Neuronal stem cell (in vitro differentiated cells): ENCODE measurements around the gene DFFA.

Source experiments
- DNase-seq: peaks from one replicate; pipeline ENCODE4 v3.0.0-alpha.2; 2013; ENCODE audit warnings: low spot score
- H2AFZ ChIP-seq: one replicate; pipeline ENCODE4 v1.6.1; 2013; ENCODE audit warnings: mild to moderate bottlenecking, low read length, inconsistent platforms
- H2AK5ac ChIP-seq: 2 replicates; pipeline ENCODE4 v1.6.1; 2013; ENCODE audit warnings: low read depth, mild to moderate bottlenecking, inconsistent platforms, low read length, moderate library complexity, mixed read lengths
- H2BK120ac ChIP-seq: 2 replicates; pipeline ENCODE4 v1.6.1; 2013; ENCODE audit warnings: low read depth, mild to moderate bottlenecking, inconsistent platforms, low read length, moderate library complexity, mixed read lengths
- H2BK12ac ChIP-seq: one replicate; pipeline ENCODE4 v1.6.1; 2013; ENCODE audit warnings: low read length, inconsistent platforms
- H2BK15ac ChIP-seq: 2 replicates; pipeline ENCODE4 v1.6.1; 2013; ENCODE audit warnings: mild to moderate bottlenecking, low read length, inconsistent platforms, mixed read lengths
- H2BK5ac ChIP-seq: one replicate; pipeline ENCODE4 v1.6.1; 2013; ENCODE audit warnings: inconsistent platforms, mild to moderate bottlenecking, low read length, moderate library complexity
- H3K14ac ChIP-seq: one replicate; pipeline ENCODE4 v1.6.1; 2013; ENCODE audit warnings: low read length, inconsistent platforms
- H3K18ac ChIP-seq: 2 replicates; pipeline ENCODE4 v1.6.1; 2013; ENCODE audit warnings: low read length, inconsistent platforms
- H3K23ac ChIP-seq: 2 replicates; pipeline ENCODE4 v1.6.1; 2013; ENCODE audit warnings: low read depth, mild to moderate bottlenecking, mixed read lengths, low read length, inconsistent platforms; ENCODE audit not compliant: poor library complexity
- H3K27ac ChIP-seq: replicated peaks from 3 replicates; pipeline ENCODE4 v1.5.1; 2013; ENCODE audit warnings: low read length, inconsistent platforms
- H3K27me3 ChIP-seq, 3 experiments: 2 replicates each; pipeline ENCODE4 v1.6.1; 2013; ENCODE audit warnings: low read length in 3 of 3, mild to moderate bottlenecking in 2 of 3, inconsistent platforms in 1 of 3, low read depth in 1 of 3, mixed read lengths in 1 of 3, moderate library complexity in 1 of 3; ENCODE audit not compliant: control insufficient read depth in 3 of 3, insufficient read depth in 3 of 3
- H3K36me3 ChIP-seq, 2 donors: replicated peaks in 1 of 2; 2 replicates each; pipeline ENCODE4 v1.6.1; 2013; ENCODE audit warnings: low read length in 2 of 2; ENCODE audit not compliant: control insufficient read depth in 2 of 2, insufficient read depth in 2 of 2
- H3K4ac ChIP-seq: 2 replicates; pipeline ENCODE4 v1.6.1; 2013; ENCODE audit warnings: inconsistent platforms, mild to moderate bottlenecking, low read length, moderate library complexity
- H3K4me1 ChIP-seq, 2 donors: 1 replicate in 1 of 2; 2 replicates in 1 of 2; pipeline ENCODE4 v1.6.1; 2013; ENCODE audit warnings: low read length in 2 of 2, low read depth in 1 of 2; ENCODE audit not compliant: control insufficient read depth in 2 of 2, insufficient read depth in 1 of 2
- H3K4me2 ChIP-seq: one replicate; pipeline ENCODE4 v1.6.1; 2013; ENCODE audit warnings: mild to moderate bottlenecking, low read length, inconsistent platforms; ENCODE audit not compliant: insufficient read depth, poor library complexity, severe bottlenecking
- H3K4me3 ChIP-seq, 2 donors: 2 replicates each; pipeline ENCODE4 v1.5.1; 2013; ENCODE audit warnings: low read length in 2 of 2, mild to moderate bottlenecking in 2 of 2, inconsistent platforms in 1 of 2, moderate library complexity in 1 of 2
- H3K79me1 ChIP-seq: one replicate; pipeline ENCODE4 v1.6.1; 2013; ENCODE audit warnings: low read depth, mild to moderate bottlenecking, inconsistent platforms, low read length, moderate library complexity
- H3K9ac ChIP-seq: one replicate; pipeline ENCODE4 v1.6.1; 2013; ENCODE audit warnings: mild to moderate bottlenecking, low read depth, low read length, inconsistent platforms; ENCODE audit not compliant: poor library complexity
- H3K9me3 ChIP-seq, 2 donors: replicated peaks in 1 of 2; 2 replicates each; pipeline versions ENCODE3 to v1.6.1; 2013; ENCODE audit warnings: low read length in 2 of 2, mild to moderate bottlenecking in 2 of 2, inconsistent platforms in 1 of 2, low read depth in 1 of 2, mixed read lengths in 1 of 2, moderate library complexity in 1 of 2; ENCODE audit not compliant: control insufficient read depth in 2 of 2, insufficient read depth in 1 of 2
- H4K8ac ChIP-seq: one replicate; pipeline ENCODE4 v1.6.1; 2013; ENCODE audit warnings: low read depth, mild to moderate bottlenecking, inconsistent platforms, low read length, moderate library complexity
- H4K91ac ChIP-seq: one replicate; pipeline ENCODE4 v1.6.1; 2013; ENCODE audit warnings: low read length, low read depth, mild to moderate bottlenecking, inconsistent platforms; ENCODE audit not compliant: poor library complexity
- WGBS, 2 donors: extraction: QIAGEN DNeasy Blood & Tissue Kit; methylation state at CpG; one replicate each; pipeline ENCODE4 v1.1.7; 2013; ENCODE audit warnings: missing lambda C conversion rate in 2 of 2, mixed read lengths in 1 of 2; ENCODE audit not compliant: insufficient read length in 2 of 2, insufficient replicate concordance in 1 of 2; ENCODE audit errors: extremely low coverage in 2 of 2; 5-methylcytosine and 5-hydroxymethylcytosine counted together

Gene DFFA

GRCh38 chr1:10511494-10511885 lies 39.2 kb upstream of the DFFA start:
- peaks cover 0 to 6% of the 10 kb centered on the region in 2 donors for H3K36me3 ChIP-seq
- no CpG with 5 or more reads among the region's 3 CpGs for WGBS, 2 donors
- no peak overlapping the region for H3K27ac ChIP-seq
- H3K4me3 ChIP-seq = no peak overlapping the region
- H3K79me1 ChIP-seq = peaks cover 6% of the 10 kb centered on the region
- H2AK5ac ChIP-seq = no peak overlapping the region
- peaks cover 14 to 27% of the 10 kb centered on the region in 2 donors for H3K4me1 ChIP-seq
- H3K9ac ChIP-seq = no peak overlapping the region
- no peaks in the 10 kb centered on the region for H3K9me3 ChIP-seq
- H3K27me3 ChIP-seq = no peaks in the 10 kb centered on the region
- H3K18ac ChIP-seq = no peak overlapping the region
- no peak overlapping the region for H3K23ac ChIP-seq
- H3K4me2 ChIP-seq = no peak overlapping the region
- DNase-seq = no peak
- no peak overlapping the region for H2BK120ac ChIP-seq
- no peak overlapping the region for H2BK5ac ChIP-seq
- no peak overlapping the region for H4K91ac ChIP-seq
- H2BK15ac ChIP-seq = no peak overlapping the region
- no peak overlapping the region for H3K14ac ChIP-seq
- no peak overlapping the region for H2AFZ ChIP-seq
- H3K4ac ChIP-seq = no peak overlapping the region
- H4K8ac ChIP-seq = no peak overlapping the region
- no peak overlapping the region for H2BK12ac ChIP-seq

DNA sequence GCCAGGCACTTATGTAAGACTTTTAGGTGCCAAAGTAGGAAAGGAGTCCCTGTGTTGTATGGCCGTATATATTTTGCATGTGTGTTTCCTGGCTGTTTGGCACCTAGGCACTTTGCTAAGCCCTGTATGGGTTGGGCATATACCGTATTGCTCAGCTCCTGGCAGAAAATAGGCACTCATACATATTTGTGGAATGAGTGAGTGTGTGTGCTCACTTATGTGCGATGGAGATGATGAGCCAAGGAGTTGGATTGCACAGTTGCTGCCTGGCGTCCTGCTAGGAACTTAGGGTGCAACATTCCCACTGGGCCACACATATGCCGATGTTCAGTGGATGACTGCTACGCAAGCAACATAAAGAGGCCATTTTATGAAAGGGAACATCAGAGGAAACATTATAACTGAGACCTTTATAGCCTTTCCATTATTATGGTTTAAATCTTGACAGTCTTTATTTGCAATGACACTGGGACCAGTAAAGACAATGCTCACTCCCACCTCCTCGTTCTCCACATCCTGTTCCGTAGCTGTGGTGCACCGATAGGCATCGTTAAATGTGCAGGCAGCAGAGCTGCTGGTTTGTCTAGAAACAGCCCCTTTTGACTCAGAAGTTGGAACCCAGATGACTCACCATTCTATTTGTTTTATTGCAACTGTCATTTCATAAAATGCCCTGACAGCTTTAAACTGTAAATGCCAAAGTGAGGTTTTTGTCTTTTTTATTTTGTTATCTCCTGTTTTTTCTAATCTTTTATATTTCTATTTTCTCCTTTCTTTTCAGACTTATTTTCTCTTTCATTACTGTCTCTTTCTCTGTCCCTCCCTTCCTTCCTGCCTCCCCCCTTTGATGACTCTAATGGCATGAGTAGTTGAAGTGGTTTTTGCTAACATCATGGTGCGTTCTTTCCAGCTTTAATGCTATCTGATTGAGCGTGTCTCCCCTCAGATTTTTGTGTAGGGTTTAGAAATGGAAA lies 38.5 kb upstream of the DFFA start:
- Histone ChIP-seq H2BK120ac (no peak overlapping the region), H3K4ac (no peak overlapping the region), H4K8ac (no peak overlapping the region), H3K27ac (no peak overlapping the region), H2BK12ac (no peak overlapping the region), H2AK5ac (no peak overlapping the region), H3K36me3 (peaks cover 0 to 6% of the 10 kb centered on the region in 2 donors), H4K91ac (no peak overlapping the region), H3K79me1 (peaks cover 8% of the 10 kb centered on the region), H3K4me2 (no peak overlapping the region), H3K23ac (no peak overlapping the region), H3K4me3 (no peak overlapping the region), H2BK15ac (no peak overlapping the region), H3K27me3 (no peaks in the 10 kb centered on the region), H2BK5ac (no peak overlapping the region), H3K4me1 (peaks cover 14 to 27% of the 10 kb centered on the region in 2 donors), H3K18ac (no peak overlapping the region), H3K14ac (no peak overlapping the region), H3K9me3 (no peaks in the 10 kb centered on the region), H2AFZ (no peak overlapping the region), H3K9ac (no peak overlapping the region)
- no peak for DNase-seq
- no CpG with 5 or more reads among the region's 12 CpGs for WGBS, 2 donors

GRCh38 chr1:10509809-10510509 lies 37.6 kb upstream of the DFFA start:
- DNase-seq = no peak

DNA sequence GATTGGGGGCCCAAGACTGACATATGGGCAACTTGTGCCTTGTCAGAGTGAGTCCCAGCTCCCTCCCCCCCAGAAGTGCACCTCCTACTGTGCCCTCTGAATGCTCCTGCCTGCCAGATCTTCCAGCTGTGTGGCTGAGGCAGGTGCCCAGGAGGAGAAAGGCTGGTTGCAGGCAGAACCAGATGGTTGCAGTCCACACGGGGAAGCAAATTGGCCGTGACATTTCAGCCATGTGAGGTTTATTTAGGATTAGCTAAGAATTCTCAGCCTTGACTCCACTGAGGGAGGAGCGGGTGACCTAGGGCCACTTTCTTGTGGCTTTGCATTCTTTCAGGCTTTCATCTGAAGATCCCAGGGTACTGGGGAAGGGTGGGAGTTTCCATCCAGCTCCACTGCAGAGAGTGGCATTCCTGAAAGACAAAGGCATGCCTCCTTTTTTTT lies 36.2 kb upstream of the DFFA start:
- no peak overlapping the region for H3K4me3 ChIP-seq
- no peak overlapping the region for H4K91ac ChIP-seq
- H4K8ac ChIP-seq = no peak overlapping the region
- no peak overlapping the region for H3K4ac ChIP-seq
- no peaks in the 10 kb centered on the region for H3K27me3 ChIP-seq
- H3K4me2 ChIP-seq = peak overlapping the region; percentile 32
- H3K27ac ChIP-seq = peak overlapping the region; percentile 33
- no peak overlapping the region for H2BK120ac ChIP-seq
- peak overlapping the region; percentile 74 for H2AK5ac ChIP-seq
- H2AFZ ChIP-seq = no peak overlapping the region
- no CpG with 5 or more reads among the region's 3 CpGs for WGBS, 2 donors
- H3K79me1 ChIP-seq = peaks cover 5% of the 10 kb centered on the region
- H3K9me3 ChIP-seq = no peaks in the 10 kb centered on the region
- DNase-seq = peak; percentile 60
- no peak overlapping the region for H3K23ac ChIP-seq
- no peak overlapping the region for H2BK5ac ChIP-seq
- no peak overlapping the region for H2BK15ac ChIP-seq
- no peak overlapping the region for H2BK12ac ChIP-seq
- peak overlapping the region; percentile 81 for H3K18ac ChIP-seq
- peaks cover 20 to 25% of the 10 kb centered on the region in 2 donors for H3K4me1 ChIP-seq
- peaks cover 0 to 6% of the 10 kb centered on the region in 2 donors for H3K36me3 ChIP-seq
- no peak overlapping the region for H3K14ac ChIP-seq
- no peak overlapping the region for H3K9ac ChIP-seq

More at GRCh38 chr1:10509809-10510509, 37.6 kb upstream of the DFFA start:
- Histone ChIP-seq H3K4me1 (peaks cover 14 to 25% of the 10 kb centered on the region in 2 donors), H3K36me3 (peaks cover 0 to 6% of the 10 kb centered on the region in 2 donors), H3K27ac (peak overlapping the region; percentile 14), H2BK12ac (no peak overlapping the region), H2BK15ac (no peak overlapping the region), H3K4me3 (no peak overlapping the region), H2BK120ac (no peak overlapping the region), H3K4ac (no peak overlapping the region), H3K9me3 (no peaks in the 10 kb centered on the region), H2AFZ (no peak overlapping the region), H3K23ac (no peak overlapping the region), H2BK5ac (no peak overlapping the region), H3K14ac (no peak overlapping the region), H3K9ac (no peak overlapping the region), H3K4me2 (no peak overlapping the region), H3K27me3 (no peaks in the 10 kb centered on the region), H2AK5ac (no peak overlapping the region), H3K18ac (no peak overlapping the region), H4K8ac (no peak overlapping the region), H4K91ac (no peak overlapping the region), H3K79me1 (peaks cover 8% of the 10 kb centered on the region)
- no CpG with 5 or more reads among the region's 6 CpGs for WGBS, 2 donors
